ENCODE results near the gene PDZD2.
A peak's percentile ranks its signal among the peaks of the same experiment; 100 is the strongest.
"Not testable (repeated sequence)": the region's sequence is repeated elsewhere in the genome, so short reads cannot be mapped to it uniquely, and the experiment has no call there.

Gene PDZD2

DNA sequence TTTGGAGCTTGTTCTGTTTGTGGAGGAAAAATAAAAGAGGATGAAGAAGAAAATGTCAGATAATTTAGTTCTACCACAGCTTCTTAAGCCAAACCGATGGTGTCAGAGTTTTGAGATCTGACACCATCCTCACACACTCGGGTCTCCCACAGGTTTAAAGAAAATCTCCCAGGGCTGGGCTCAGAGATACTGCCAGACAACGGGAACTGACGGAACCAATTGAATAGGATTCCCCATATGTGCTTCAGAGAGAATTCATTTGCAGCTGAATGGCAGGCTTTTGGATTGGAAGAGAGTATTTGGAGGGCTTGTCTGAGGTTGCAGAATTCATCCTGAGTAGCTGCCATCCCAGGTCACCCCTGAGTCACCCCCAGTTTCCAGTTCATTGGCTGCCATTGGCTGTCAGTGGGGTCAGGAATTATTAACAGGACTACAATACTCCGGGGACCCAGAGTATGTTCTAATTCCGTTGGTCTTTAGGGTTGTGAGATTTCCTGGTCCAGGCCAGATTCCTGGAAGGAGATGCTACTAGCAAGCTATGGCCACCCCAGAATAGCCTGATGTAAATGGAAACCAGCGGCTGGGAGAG, 131.3 kb downstream of the PDZD2 start:
- no peak for DNase-seq (ENCODE audit: low spot score)

DNA sequence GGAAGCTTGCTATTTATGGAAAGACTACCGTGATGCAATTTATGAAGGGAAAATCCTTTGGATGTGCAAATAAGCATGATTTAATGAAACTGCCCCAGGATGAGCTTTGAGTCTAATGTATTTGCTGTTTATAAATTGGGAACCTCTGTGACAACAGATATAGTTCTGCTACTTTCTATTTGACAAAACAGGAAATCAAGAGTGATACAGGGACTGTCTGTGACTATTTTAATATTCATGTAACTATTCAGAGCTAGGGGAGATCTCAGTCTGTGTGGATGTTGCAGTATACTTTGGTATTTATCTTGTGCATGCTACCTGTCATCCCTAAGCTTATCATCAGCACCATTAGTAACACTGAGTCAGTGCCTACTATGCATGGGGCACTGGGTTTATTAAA, 132.1 kb downstream of the PDZD2 start:
- no peak for DNase-seq (ENCODE audit: low spot score)

DNA sequence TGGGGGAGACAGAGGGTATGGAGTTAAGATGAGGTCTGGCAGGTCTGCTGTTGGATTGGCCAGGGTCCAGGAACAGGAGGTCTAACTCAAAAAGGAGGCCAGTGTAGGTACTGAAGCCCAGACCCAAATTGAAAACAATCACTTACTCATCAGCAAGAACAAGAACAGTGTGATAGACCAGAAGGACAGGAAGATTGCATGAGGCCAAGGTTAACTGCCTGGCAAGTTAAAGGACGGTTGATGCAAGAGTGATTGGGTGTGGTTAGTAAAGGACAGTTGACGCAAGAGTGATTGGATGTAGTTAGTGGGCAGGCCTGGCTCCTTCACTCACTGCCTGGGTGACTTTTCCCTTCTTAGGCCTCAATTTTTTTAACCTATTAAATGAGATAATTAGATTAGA, 132.6 kb downstream of the PDZD2 start:
- DNase-seq (ENCODE audit: low spot score) = no peak

DNA sequence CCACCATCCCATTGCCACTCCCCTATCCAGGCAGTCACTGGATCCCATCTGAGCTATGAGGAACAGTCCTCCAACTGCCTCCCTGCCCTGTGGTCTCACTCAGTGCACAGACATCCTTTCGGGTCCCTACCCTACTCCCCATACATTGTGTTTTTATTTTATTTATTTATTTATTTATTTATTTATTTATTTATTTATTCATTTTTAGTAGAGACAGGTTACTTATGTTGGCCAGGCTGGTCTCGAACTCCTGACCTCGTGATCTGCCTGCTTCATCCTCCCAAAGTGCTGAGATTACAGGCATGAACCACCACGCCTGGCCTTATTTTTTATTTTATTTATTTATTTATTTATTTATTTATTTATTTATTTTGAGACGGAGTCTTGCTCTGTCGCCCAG, 137.4 kb downstream of the PDZD2 start:
- DNase-seq (ENCODE audit: low spot score) = not testable (repeated sequence)

DNA sequence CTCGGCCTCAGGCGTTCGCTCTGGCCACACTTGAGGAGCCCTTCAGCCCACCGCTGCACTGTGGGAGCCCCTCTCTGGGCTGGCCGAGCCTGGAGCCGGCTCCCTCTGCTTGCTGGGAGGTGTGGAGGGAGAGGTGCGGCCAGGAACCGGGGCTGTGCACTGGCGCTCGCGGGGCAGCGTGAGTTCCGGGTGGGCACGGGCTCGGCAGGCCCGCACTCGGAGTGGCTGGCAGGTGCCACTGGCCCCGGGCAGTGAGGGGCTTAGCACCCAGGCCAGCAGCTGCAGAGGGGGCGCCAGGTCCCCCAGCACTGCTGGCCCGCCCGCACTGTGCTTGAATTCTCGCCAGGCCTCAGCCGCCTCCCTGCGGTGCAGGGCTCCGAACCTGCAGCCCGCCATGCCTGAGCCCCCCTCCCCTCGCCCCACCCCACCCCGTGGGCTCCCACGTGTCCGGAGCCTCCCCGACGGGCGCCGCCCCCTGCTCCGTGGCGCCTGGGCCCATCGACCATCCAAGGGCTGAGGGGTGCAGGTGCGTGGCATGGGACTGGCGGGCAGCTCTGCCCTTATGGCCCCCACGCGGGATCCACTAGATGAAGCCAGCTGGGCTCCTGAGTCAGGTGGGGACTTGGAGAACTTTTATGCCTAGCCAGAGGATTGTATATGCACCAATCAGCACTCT, 138.2 kb downstream of the PDZD2 start:
- DNase-seq (ENCODE audit: low spot score) = no peak

DNA sequence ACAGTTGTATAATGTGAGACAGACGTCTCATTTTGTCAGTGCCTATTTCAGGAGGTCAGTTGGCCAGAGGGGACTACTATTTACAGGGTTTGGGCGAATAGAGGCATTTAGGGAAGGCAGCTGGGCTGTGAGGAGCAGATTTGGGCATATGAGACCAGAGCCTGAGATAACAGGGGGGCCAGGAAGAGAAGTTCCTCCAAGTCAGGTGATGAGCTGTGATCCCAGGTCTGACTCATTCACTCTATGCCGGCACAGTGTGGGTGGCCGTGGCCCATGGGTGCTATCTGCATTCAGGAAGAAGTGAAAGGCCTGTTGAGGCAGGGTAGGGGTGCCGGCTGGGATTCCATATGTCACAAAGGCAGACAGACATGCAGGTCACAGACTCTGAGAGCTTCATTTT, 142.8 kb downstream of the PDZD2 start:
- no peak for DNase-seq (ENCODE audit: low spot score)

DNA sequence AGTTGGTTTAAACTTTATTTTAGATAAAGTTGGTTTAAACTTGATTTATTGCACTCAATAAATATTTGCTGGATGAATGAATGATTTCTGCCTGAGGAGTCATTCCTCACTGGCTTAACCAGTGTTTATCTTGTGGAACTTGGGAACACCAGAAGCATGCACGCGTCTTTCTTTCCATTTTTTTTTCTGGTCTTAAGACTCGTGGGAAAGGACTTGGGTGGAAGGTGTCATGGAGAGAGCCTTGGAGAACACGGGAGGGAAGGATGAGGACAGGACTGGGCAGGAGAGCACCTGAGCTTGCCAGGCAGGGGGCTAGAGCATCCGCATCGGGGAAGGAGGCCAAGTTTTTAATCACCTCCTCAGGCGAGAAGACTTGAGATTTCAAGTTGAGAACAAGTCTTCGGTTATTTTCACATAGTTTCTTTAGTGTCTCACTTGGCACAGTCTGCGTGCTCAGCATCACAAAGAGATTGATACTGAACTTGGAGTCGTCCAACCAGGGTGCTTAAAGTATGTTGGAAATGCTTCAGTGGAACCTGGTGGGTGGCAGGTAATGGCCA, 144.2 kb downstream of the PDZD2 start:
- no peak for DNase-seq (ENCODE audit: low spot score)

DNA sequence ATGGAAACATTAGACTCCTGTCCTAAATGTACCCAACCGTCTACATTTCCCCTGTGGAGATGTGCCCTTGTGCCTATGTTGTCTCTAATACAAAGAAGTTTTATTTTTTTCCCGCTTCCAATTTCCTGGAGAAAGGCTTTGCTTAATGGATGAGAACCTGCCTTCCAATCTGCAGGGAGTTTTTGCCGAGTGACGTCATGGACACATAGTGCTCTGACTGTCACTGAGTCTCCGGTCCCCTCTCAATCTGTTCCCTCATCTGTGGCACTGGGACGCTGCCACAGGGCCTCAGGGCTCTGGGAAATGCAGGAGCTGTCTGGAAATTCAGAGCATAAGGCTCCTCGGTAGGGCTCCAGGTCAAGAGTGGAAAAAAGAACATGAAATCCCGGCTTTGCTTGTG, 144.8 kb downstream of the PDZD2 start:
- DNase-seq (ENCODE audit: low spot score) = no peak

DNA sequence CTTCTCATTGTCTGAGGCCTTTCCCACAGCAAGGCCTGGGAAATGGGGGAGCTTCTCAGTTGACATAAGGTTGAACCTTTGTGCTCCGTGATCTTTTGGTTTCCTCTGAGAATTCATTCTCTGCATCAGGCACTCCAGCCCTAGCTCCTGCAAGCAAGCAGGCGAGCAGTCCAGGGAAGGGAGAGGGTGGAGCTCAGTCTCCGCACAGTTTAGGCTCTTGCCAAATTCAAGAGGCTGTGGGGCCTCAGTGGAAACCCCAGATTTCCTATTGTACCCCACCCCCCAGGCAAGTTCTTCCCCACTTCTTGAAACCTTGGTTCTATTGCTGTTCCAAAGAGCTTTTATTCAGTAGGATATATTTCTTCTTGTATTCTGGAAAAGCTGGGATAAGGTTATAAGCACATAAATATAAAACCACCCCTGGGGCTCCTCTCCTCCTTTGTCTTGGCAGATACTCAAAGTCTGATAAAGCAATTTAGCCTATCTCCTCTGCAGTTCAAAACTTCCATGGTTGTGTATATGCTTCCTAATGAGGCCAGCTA, 147.2 kb downstream of the PDZD2 start:
- no peak for DNase-seq (ENCODE audit: low spot score)

DNA sequence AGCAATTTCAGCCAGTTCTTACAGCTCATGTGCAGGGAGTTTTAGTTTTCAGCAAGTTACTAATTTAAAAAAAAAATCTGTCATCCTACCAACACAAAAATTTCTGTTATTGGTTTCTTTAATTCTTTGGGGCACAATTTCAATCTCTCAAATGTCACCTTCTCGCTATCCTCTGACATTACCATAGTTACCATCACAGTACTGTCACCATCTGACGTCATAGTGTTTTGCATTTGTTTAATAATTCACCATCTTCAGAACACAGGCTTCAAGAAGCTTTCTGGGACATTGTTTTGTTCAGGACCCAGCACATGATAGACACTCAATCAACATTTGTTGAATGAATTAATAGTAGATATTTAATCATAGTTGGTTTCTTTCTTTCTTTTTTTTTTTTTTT, 155.1 kb downstream of the PDZD2 start:
- no peak for DNase-seq (ENCODE audit: low spot score)

DNA sequence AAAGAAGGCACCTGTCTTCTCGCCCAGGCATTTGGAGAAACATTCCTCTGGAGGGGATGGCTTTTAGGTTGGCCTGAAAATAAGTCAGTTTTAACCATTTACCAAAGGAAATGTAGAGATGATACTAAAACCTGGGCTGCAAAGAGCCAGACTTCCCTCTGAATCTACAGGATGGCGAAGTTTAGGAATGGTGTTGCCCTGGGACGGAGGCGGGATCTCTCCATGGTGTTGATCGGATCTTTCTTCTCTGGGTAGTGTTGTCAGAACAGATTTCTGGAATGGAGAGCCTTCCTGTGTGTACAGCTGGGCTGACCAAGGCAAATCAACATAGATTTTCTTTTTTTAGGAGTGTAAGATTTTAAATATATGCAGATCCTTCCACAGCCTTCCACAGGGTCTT, 159.2 kb downstream of the PDZD2 start:
- DNase-seq (ENCODE audit: low spot score) = no peak

DNA sequence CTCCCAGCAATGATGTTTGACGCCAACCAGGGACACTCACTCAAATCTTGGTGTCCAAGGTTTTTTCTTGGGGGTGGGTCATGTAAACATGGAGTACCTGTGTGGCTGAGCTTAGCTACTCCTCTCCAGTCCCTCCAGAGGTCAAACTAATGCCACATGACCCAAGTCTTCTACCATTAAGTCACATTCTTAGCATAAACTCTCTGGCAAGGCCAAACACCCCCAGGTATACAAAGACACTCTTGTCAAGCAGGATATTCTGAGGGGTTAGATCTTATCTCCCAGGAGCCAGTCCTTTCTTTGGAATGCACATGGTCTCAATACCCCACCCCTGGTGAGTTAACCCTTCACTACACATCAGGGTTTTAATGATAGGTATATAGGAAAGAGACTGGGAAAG, 161.4 kb downstream of the PDZD2 start:
- no peak for DNase-seq (ENCODE audit: low spot score)

DNA sequence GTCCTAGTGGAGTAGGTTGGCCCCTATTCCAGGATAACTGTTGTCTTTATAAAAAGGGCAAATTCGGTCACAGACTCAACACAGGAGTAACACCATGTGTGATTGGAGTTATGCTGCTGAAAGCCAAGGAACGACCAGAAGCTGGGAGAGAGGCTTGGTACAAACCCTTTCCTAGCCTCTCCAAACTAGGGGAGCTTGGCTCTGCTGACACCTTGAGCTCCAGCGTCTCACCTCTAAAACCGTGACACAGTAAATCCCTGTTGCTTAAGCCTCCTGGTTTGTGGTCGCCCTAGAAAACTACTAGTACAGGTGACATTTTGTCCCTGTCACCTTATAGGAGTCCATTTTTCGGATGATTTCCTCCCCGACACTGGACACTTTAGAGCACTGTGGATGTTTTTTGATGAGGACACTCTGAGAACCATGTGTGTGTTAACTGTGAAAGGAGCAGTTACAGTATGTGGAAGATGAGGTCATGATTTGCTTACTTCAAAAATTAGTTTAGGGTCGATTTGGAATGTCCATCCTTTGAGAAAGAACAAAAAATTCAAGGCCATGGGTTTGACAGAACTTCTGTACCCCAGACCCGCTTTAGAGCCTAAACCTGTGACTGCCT, 167.0 kb downstream of the PDZD2 start:
- DNase-seq (ENCODE audit: low spot score) = no peak

DNA sequence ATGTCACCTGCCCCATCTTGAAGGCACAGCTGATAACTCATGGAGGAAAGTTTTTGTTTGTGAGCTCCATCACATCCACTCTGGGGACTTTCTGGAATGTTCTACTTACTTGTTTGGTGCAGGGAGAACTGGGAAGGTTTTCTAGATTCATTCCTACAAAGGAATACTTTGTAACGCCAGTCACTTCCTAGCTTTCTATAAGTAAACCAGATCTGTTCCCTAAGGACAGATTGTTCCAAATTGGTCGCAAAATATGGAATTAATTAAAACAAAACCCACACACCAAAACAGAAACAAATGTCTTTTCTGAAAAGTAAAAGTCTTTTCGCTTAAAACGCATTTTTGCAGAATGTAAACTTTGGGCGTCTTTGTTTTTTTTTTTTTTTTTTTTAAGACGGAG, 167.6 kb downstream of the PDZD2 start:
- no peak for DNase-seq (ENCODE audit: low spot score)

DNA sequence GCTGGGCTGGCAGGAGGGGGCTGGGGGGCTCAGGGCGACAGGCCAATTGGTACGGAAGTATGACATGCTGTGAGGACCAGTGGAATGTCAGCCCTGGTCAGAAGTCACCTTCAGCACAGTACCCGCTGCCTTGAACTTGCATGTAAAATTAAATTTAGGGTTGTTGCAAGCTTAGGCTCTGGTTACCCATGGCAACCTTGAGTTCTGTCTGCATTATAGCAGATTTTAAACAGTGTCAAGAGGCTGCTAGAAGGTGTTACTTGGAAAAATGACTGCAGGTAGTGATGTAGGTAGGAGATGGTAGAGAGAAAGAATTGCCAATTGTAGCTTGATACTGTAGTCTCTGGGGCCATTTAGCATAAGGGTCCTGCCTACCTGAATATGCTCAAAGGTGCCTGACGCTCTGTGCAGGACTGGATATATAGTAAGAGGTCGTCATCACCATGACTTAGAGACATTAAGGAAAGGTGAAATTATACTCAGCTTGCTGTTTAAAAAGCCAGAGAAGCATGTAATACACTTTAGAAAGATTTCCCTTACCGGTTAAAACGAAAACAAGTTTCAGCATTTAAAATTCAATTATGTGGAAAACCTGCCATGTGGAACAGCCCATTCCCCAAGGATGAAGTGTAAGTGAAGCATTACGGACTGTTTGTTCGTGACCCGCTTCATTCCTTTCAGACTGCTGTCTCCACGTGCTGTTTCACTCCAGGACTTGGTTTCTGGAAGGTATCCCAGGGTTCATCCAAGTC, 169.0 kb downstream of the PDZD2 start:
- DNase-seq (ENCODE audit: low spot score) = no peak

DNA sequence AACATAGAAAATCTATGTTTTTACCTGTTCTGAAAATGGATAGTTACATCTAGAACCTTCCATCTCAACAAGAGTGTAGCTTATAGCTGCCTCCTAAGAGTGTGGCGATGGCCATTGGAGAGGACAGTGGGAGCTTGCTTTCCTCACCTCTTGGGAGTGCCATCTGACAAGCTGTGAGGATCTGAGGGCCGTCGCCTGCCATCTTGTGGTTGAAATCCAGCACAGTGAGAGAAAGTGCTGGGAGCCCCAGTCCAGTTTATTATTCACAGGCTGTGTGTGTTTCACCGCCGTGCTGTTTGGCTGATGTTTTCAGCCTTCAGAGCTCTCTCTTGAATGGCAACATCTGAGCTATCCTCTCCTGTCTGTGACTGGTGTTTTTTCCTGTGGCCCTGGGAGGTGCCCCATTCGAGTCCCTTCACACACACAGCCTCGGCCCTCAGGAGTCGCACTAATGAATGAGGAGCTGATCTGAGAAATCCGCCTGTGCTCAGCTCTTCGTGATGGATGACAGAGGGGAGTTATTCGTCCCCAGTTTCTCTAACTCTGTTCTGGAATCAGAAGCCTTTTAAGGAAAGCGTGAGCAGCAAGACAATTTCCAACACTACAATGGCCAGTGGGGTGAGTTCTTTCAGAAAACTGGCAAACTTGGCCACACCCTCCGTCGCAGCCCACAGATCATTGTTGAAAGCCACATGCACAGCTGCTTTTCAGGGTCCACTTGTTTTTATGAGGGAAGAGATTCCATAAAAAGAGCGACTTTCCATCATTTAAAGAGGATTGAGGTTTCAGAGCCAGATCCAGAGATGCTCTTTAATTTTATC, 170.3 kb downstream of the PDZD2 start:
- DNase-seq (ENCODE audit: low spot score) = peak; percentile 89

DNA sequence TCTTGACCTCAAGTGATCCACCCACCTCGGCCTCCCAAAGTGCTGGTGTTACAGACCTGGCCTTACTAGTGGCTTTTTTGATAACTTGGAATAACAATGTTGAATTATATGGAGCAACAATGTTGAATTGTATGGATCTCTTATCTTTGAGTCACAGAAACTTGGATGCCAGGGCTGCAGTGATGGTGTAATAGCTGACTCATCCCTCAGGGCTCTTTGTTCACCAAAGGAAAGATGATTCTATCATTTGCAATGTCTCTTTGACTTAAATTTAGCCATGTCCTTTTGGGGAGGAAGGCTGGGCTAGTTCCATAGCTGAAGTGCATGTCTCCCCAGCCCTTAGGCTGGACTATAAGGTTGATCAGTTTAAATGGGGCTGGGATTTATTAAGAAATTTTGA, 172.3 kb downstream of the PDZD2 start:
- no peak for DNase-seq (ENCODE audit: low spot score)

DNA sequence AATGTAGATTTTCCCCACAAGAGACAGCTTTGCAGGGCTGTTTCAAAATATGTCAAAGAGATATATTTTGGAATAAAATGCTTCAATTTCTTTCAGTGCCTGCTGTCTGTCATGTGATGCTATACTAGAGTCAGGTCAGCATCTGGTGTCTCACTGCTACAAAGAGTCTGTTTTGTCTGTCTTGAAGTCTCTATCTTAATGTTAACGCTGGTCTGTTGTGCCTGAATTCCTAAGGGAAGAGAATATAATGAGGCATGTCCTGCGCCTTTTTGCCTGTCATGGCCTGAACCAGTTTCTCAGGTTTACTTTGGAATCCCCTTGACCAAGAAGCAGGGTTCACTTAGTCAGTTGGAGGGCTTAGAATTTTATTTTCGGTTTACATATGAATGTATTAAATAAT, 176.4 kb downstream of the PDZD2 start:
- no peak for DNase-seq (ENCODE audit: low spot score)

DNA sequence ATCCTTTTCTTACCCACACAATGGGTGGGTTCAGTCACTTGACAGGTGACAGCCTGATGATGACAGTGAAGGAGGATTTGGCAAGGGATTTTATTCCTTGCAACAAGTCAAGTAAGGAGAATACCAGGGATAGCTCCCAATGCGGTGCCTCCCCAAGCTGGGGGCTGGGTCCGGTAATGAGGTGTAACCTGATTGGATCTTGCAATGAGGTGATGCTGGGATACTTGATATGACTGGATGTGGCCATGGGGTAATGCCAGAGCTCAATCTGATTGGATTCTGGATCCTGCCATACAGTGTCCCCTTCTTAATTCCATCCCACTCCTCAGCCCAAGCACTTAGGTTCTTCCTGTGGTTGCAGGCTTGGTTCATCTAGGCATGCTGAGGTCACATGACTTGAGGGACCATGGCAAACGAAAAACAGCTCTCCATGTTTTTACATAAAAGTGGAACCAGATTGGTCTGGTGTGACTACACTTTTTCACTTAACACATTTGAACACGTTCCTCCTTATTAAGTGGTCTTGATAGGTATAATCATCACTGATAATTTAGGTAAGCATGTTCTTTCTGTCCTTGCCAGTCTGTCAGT, 181.1 kb downstream of the PDZD2 start:
- DNase-seq (ENCODE audit: low spot score) = no peak

DNA sequence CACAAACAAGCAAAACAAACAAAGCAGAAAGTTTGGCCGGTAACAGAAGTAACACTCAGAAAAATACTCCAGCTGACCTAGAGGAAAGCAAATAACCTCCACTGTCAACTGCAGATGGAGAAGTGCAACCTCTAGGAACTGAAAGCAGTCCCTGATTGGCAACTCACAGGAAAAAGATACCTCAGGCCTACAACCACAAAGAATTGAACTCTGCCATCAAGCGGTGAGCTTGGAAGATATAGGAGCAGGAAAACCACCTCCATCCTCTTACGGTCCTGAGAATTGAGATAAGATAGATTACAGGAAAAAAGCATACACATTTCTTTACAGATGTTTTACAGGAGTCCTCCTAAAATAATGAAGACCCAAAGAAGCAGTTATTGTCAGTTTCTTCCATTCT, 184.5 kb downstream of the PDZD2 start:
- no peak for DNase-seq (ENCODE audit: low spot score)

DNA sequence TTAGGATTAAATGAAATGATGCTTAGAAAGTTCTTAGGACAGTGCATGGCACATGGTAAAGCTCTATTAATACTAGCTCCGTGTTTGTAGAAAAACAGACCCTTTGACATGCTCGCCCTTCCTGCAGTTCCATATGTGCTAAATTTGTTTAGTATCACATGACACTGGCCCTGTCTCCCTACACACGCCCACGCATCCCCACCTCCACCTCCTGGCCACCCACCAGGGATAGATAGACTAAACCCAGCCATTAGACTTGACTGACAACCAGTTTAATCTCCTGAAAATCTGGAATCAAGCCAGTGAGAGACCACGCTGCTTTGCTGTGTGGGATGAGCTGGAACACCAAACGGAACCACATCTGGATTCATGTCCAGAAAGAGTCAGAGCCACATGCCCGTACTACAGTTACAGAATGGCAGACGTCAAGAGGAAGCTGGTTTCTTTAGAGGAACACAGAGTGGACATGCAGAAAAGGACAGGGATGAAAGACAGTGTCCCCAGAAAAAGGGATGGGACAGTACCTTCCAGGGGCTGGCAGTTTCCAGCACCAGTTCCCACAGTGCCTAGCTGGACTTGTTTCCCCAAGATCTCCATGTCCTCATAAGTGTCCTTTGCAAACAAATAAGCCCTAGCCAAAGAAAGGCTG, 186.1 kb downstream of the PDZD2 start:
- no peak for DNase-seq (ENCODE audit: low spot score)
